Left cardiac atrium (tissue), 4 donors: ENCODE results near the gene INHBB. TPM values are rescaled to one million over a fixed set of nuclear protein-coding genes. Genes with fewer than 3 reads are reported as not detected.

Experiments used
- ATAC-seq, 2 donors: fragments of 200-7000 bp; cut with Tn5 transposase; one replicate each; pipeline ENCODE4 v1.9.1; 2020; ENCODE audit warnings: mild to moderate bottlenecking in 2 of 2, moderate library complexity in 2 of 2
- DNase-seq: peaks from one replicate; pipeline ENCODE4 v3.0.0-alpha.2; 2020
- intact Hi-C, 2 donors: fragments of 100-400 bp; cut with DNase I; formaldehyde crosslinking; loops; one replicate each; pipeline versions ENCODE4 v1.14.1 to v1.15.1; 2022 to 2023
- total RNA-seq, 2 donors: library from RNA; stranded (reverse); fragmentation: NEBNext Ultra II Directional; extraction: Animal tissue kit (Norgen Biotek cat#: 25700); gene quantifications; one replicate each; pipeline ENCODE4 v1.2.1, GENCODE V29; 2021
- donor health status: DM: no; HTN: yes; CAD: no.
- donor health status: DM: no; HTN: yes; CAD: no; lungs with severe emphysema.
- donor health status: DM: yes; HTN: yes; CAD: no.
- donor health status: Dilated cardiomyopathy.

INHBB gene
- total RNA-seq, 2 donors from 2014 or later, result 3.7 to 3.9 TPM

- no peak for DNase-seq
- intact Hi-C loops, result no loop called here
- no peak for ATAC-seq
Observed at GRCh38 chr2:120400551-120400950, 54.6 kb downstream of the INHBB start.

Other genes starting within 250 kb of the INHBB start
- gene TMEM185B, start 122.7 kb upstream of the INHBB start, total RNA-seq, result 10 to 100 TPM; 22.2 to 24.7 TPM
- 10 to 100 TPM; 52.5 to 54.7 TPM for gene RALB, start 93.3 kb upstream of the INHBB start, total RNA-seq